NCI-H460 (cell line): ENCODE data around the gene HTT. TPM values are rescaled to one million over a fixed set of nuclear protein-coding genes. Genes with fewer than 3 reads are reported as not detected.

Source experiments
- DNase-seq: peaks from one replicate; pipeline ENCODE4 v3.0.0-alpha.2; 2016; ENCODE audit warnings: low read depth; ENCODE audit errors: extremely low read depth
- total RNA-seq: library from RNA; depleted of rRNA; stranded (reverse); fragments of >200 nt; shearing (Covaris generic); gene quantifications from 2 replicates; pipeline ENCODE4 v1.2.3, GENCODE V29; 2014

The HTT gene
- total RNA-seq, 1 experiment from 2014 or later: 14.6 TPM

GRCh38 chr4:3229964-3230363, 155.5 kb downstream of the HTT start:
- no peak for DNase-seq

- no peak for DNase-seq
Measured at GRCh38 chr4:3231471-3231870, 157.0 kb downstream of the HTT start.

- no peak for DNase-seq
Measured at GRCh38 chr4:3232001-3232400, 157.5 kb downstream of the HTT start.

DNA sequence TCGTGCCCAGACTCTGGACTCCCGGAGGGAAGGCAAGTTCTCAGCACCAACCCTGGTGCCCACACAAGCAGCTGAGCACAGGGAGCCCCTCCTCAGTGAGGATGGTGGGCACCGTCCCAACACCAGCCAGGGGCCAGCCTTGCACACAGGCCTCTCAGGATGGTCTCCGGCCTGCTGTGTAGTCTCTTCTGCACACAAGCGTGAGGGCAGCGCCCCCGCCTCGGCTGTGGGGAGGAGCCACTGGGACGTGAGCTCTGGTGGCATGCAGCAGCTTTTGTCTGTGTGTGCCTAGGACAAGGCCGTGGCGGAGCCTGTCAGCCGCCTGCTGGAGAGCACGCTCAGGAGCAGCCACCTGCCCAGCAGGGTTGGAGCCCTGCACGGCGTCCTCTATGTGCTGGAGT, 158.4 kb downstream of the HTT start:
- no peak for DNase-seq

- DNase-seq: no peak
Measured at GRCh38 chr4:3233391-3234071, 159.1 kb downstream of the HTT start.

GRCh38 chr4:3234171-3235029, 159.9 kb downstream of the HTT start:
- DNase-seq: no peak

GRCh38 chr4:3235030-3235345, 160.5 kb downstream of the HTT start:
- no peak for DNase-seq

DNA sequence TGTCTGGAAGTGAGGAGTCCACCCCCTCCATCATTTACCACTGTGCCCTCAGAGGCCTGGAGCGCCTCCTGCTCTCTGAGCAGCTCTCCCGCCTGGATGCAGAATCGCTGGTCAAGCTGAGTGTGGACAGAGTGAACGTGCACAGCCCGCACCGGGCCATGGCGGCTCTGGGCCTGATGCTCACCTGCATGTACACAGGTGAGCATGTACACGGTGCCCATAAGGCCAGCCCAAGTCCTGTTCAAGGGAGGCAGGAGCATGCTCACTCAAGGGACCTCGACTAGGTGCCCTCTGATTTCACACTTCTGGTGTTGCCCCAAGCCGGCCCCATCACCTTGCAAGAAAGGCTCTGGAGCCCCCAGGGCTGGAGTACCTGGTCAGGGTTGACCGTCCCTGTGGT, 161.1 kb downstream of the HTT start:
- no peak for DNase-seq

DNA sequence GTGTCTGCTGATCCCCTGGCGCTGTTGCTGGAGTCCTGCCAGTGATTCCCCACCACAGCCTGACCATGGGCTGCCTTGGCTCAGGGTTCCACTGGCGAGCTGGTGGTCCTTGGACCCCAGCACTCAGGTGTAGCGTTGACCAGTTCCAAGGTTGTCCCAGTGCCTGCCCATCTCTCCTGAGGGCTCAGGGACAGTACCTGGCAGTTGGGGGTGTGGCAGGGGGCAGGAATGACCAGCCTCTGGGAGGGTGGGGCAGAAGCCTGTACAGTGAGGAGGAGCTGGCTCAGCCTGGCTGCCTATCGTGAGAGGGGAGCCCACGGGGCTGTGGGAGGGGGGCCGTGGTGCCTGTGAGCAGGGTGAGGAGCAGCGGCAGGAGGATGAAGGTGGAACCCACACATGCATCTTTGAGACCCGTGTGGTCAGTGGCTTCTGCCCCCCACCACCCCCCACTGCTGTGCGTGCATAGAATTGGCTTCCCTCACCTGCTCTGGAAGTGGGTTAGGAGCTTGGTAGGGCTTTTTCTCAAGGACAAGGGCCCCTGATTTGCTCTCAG, 161.9 kb downstream of the HTT start:
- no peak for DNase-seq

- no peak for DNase-seq
Measured at GRCh38 chr4:3237266-3237665, 162.8 kb downstream of the HTT start.

- no peak for DNase-seq
Measured at GRCh38 chr4:3237712-3238560, 163.5 kb downstream of the HTT start.

DNA sequence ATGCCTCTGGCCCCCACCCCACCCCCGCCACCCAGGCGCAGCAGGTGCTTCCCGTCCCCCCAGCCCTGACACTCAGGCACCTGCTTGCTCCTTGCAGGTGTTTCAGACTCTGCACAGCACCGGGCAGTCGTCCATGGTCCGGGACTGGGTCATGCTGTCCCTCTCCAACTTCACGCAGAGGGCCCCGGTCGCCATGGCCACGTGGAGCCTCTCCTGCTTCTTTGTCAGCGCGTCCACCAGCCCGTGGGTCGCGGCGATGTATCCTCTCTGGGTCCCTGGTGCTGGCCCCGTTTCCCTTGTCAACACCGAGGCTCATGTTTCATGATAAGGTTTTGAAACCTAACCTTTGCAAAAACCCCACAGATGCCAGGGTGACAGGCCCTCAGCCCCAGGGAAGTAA, 164.2 kb downstream of the HTT start:
- DNase-seq: no peak

DNA sequence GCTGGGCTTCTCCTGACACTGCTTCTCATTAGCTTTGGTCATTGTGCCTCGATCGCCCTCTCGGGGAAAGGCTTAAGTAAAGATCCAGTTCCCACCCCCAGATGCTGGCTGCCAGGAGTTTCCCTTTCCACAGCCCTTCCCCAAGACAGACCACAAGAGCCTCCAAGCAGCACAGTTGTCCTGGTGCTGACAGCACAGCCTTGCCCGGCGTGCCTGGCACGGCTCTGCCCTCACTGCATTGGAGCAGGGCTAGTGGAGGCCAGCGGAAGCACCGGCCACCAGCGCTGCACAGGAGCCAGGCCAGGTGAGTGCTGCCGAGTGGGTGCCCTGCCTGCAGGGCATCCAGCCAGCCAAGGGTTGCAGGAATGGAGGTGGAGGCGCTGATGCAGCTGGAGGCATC, 164.8 kb downstream of the HTT start:
- DNase-seq: no peak

DNA sequence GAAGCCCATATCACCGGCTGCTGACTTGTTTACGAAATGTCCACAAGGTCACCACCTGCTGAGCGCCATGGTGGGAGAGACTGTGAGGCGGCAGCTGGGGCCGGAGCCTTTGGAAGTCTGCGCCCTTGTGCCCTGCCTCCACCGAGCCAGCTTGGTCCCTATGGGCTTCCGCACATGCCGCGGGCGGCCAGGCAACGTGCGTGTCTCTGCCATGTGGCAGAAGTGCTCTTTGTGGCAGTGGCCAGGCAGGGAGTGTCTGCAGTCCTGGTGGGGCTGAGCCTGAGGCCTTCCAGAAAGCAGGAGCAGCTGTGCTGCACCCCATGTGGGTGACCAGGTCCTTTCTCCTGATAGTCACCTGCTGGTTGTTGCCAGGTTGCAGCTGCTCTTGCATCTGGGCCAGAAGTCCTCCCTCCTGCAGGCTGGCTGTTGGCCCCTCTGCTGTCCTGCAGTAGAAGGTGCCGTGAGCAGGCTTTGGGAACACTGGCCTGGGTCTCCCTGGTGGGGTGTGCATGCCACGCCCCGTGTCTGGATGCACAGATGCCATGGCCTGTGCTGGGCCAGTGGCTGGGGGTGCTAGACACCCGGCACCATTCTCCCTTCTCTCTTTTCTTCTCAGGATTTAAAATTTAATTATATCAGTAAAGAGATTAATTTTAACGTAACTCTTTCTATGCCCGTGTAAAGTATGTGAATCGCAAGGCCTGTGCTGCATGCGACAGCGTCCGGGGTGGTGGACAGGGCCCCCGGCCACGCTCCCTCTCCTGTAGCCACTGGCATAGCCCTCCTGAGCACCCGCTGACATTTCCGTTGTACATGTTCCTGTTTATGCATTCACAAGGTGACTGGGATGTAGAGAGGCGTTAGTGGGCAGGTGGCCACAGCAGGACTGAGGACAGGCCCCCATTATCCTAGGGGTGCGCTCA, 165.8 kb downstream of the HTT start:
- no peak for DNase-seq

DNA sequence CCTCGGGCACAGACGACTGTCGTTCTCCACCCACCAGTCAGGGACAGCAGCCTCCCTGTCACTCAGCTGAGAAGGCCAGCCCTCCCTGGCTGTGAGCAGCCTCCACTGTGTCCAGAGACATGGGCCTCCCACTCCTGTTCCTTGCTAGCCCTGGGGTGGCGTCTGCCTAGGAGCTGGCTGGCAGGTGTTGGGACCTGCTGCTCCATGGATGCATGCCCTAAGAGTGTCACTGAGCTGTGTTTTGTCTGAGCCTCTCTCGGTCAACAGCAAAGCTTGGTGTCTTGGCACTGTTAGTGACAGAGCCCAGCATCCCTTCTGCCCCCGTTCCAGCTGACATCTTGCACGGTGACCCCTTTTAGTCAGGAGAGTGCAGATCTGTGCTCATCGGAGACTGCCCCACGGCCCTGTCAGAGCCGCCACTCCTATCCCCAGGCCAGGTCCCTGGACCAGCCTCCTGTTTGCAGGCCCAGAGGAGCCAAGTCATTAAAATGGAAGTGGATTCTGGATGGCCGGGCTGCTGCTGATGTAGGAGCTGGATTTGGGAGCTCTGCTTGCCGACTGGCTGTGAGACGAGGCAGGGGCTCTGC, 166.5 kb downstream of the HTT start:
- no peak for DNase-seq

- no peak for DNase-seq
Measured at GRCh38 chr4:3241898-3242524, 167.5 kb downstream of the HTT start.

DNA sequence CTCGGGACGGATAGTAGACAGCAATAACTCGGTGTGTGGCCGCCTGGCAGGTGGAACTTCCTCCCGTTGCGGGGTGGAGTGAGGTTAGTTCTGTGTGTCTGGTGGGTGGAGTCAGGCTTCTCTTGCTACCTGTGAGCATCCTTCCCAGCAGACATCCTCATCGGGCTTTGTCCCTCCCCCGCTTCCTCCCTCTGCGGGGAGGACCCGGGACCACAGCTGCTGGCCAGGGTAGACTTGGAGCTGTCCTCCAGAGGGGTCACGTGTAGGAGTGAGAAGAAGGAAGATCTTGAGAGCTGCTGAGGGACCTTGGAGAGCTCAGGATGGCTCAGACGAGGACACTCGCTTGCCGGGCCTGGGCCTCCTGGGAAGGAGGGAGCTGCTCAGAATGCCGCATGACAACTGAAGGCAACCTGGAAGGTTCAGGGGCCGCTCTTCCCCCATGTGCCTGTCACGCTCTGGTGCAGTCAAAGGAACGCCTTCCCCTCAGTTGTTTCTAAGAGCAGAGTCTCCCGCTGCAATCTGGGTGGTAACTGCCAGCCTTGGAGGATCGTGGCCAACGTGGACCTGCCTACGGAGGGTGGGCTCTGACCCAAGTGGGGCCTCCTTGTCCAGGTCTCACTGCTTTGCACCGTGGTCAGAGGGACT, 168.8 kb downstream of the HTT start:
- no peak for DNase-seq

DNA sequence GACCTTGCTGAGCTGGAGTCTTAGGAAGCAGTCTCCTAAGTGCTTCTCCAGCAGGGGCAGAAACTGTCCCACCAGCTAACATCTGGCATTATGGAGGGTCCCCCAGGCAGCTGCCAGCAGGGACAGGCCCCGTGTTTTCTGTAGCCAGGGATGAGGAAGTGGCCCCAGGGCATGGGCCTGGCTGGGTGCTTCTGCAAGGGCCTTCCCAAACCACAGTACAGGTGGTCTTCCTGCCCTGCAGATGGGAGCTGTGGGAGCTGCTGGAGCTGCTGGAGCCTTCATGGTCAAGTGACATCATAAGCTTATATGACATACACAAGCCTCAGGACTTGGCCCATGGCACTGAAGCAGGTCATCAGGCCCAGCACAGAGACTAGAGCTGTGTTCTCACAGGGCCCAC, 169.5 kb downstream of the HTT start:
- DNase-seq: no peak

- no peak for DNase-seq
Measured at GRCh38 chr4:3244747-3245146, 170.3 kb downstream of the HTT start.
